NB4 (cell line): ENCODE data around the gene DDX56.
A peak's percentile ranks its signal among the peaks of the same experiment; 100 is the strongest.
"Not testable (repeated sequence)": the region's sequence is repeated elsewhere in the genome, so short reads cannot be mapped to it uniquely, and the experiment has no call there.

Source experiments
- DNase-seq: peaks from one replicate; pipeline ENCODE4 v3.0.0; 2010; ENCODE audit warnings: low read depth
- H3K4me3 ChIP-seq: one replicate; pipeline ENCODE4 v1.5.1; 2011; ENCODE audit warnings: mild to moderate bottlenecking, low read depth, low read length, moderate library complexity
- CTCF ChIP-seq: IDR thresholded peaks from one replicate; pipeline ENCODE4 v1.5.1; 2012; ENCODE audit warnings: low read depth, low read length
- MAX ChIP-seq: IDR thresholded peaks from 2 replicates; pipeline ENCODE4 v1.6.1; 2011; ENCODE audit warnings: low read depth, low read length
- MYC ChIP-seq: IDR thresholded peaks from 2 replicates; pipeline ENCODE4 v1.6.1; 2011; ENCODE audit warnings: low read depth, low read length
- POLR2A ChIP-seq: IDR thresholded peaks from 2 replicates; pipeline ENCODE4 v1.6.1; 2011; ENCODE audit warnings: mild to moderate bottlenecking; ENCODE audit not compliant: insufficient read length; ENCODE audit errors: extremely low read depth

The DDX56 gene

GRCh38 chr7:44602576-44602910 lies 28.8 kb upstream of the DDX56 start:
- TF ChIP-seq CTCF, result no peak
- no peak for TF ChIP-seq POLR2A
- TF ChIP-seq MAX, result no peak
- no peak for TF ChIP-seq MYC
- no peak overlapping the region for H3K4me3 ChIP-seq
- no peak for DNase-seq

GRCh38 chr7:44599222-44599621 lies 25.5 kb upstream of the DDX56 start:
- TF ChIP-seq MYC, result no peak
- no peak for TF ChIP-seq MAX
- TF ChIP-seq CTCF, result no peak
- TF ChIP-seq POLR2A, result no peak
- DNase-seq, result no peak
- H3K4me3 ChIP-seq, result no peak overlapping the region

- not testable (repeated sequence) for DNase-seq
Measured at GRCh38 chr7:44597181-44597580, 23.5 kb upstream of the DDX56 start.

GRCh38 chr7:44595934-44596635 lies 22.4 kb upstream of the DDX56 start:
- DNase-seq, result no peak
- no peak for TF ChIP-seq MYC
- no peak for TF ChIP-seq CTCF
- no peak for TF ChIP-seq POLR2A
- TF ChIP-seq MAX, result no peak
- no peak overlapping the region for H3K4me3 ChIP-seq

More at GRCh38 chr7:44597181-44597580, 23.5 kb upstream of the DDX56 start:
- H3K4me3 ChIP-seq, result not testable (repeated sequence)

GRCh38 chr7:44590910-44591309 lies 17.2 kb upstream of the DDX56 start:
- TF ChIP-seq CTCF (no peak), POLR2A (no peak), MAX (no peak), MYC (no peak)
- DNase-seq, result no peak
- H3K4me3 ChIP-seq, result no peak overlapping the region

- peak; percentile 83 for DNase-seq
- TF ChIP-seq POLR2A, result no peak
- no peak for TF ChIP-seq MYC
- TF ChIP-seq MAX, result no peak
- peak; percentile 73 for TF ChIP-seq CTCF
- no peak overlapping the region for H3K4me3 ChIP-seq
Measured at GRCh38 chr7:44587843-44588711, 14.4 kb upstream of the DDX56 start.
